Spleen (tissue), 11 donors: Measurements from ENCODE around the gene CYP4F3. TPM values are rescaled to one million over a fixed set of nuclear protein-coding genes. Genes with fewer than 3 reads are reported as not detected.
"Not testable (repeated sequence)": the region's sequence is repeated elsewhere in the genome, so short reads cannot be mapped to it uniquely, and the experiment has no call there.

Source experiments
- DNase-seq: peaks from one replicate; pipeline ENCODE4 v3.0.0-alpha.2; 2020
- H3K27ac ChIP-seq, 8 donors: fragments of 200-600 bp; sonication (generic) in 7 of 8; 1 replicate in 4 of 8; 2 replicates in 4 of 8; pipeline versions ENCODE4 v1.5.0 to v1.8.0; 2016 to 2021; ENCODE audit warnings: inconsistent platforms in 4 of 8, mild to moderate bottlenecking in 4 of 8, moderate library complexity in 1 of 8
- H3K27me3 ChIP-seq, 7 donors: fragments of 200-600 bp; sonication (generic) in 6 of 7; replicated peaks in 1 of 7; 1 replicate in 4 of 7; 2 replicates in 3 of 7; pipeline versions ENCODE4 v1.5.0 to v1.8.0; 2016 to 2021; ENCODE audit warnings: inconsistent platforms in 3 of 7, mild to moderate bottlenecking in 1 of 7
- H3K36me3 ChIP-seq, 6 donors: fragments of 200-600 bp; sonication (generic) in 5 of 6; 1 replicate in 4 of 6; 2 replicates in 2 of 6; pipeline versions ENCODE4 v1.5.0 to v1.8.0; 2016 to 2021; ENCODE audit warnings: inconsistent platforms in 2 of 6
- H3K4me1 ChIP-seq, 6 donors: fragments of 200-600 bp; sonication (generic) in 5 of 6; 1 replicate in 3 of 6; 2 replicates in 3 of 6; pipeline versions ENCODE4 v1.5.0 to v1.8.0; 2016 to 2021; ENCODE audit warnings: inconsistent platforms in 3 of 6
- H3K4me3 ChIP-seq, 8 donors: fragments of 200-600 bp; sonication (generic) in 7 of 8; 1 replicate in 4 of 8; 2 replicates in 4 of 8; pipeline versions ENCODE4 v1.5.0 to v1.8.0; 2016 to 2021; ENCODE audit warnings: inconsistent platforms in 4 of 8, mild to moderate bottlenecking in 4 of 8, moderate library complexity in 2 of 8
- H3K9me3 ChIP-seq, 8 donors: fragments of 200-600 bp; sonication (generic) in 7 of 8; 1 replicate in 4 of 8; 2 replicates in 4 of 8; pipeline versions ENCODE4 v1.5.0 to v1.8.0; 2016 to 2021; ENCODE audit warnings: inconsistent platforms in 4 of 8
- CTCF ChIP-seq, 11 experiments: fragments of 200-600 bp in 7 of 11; fragments of 450-650 bp in 4 of 11; sonication (generic) in 4 of 11; IDR thresholded peaks in 8 of 11; conservative IDR thresholded peaks in 3 of 11; 1 replicate in 7 of 11; 2 replicates in 4 of 11; pipeline versions ENCODE4 v1.4.0 to v1.8.0; 2016 to 2021; ENCODE audit warnings: antibody characterized with exemption in 11 of 11, inconsistent platforms in 4 of 11, mild to moderate bottlenecking in 1 of 11
- POLR2A ChIP-seq, 3 donors: fragments of 450-650 bp; IDR thresholded peaks; one replicate each; pipeline ENCODE4 v1.5.1; 2017; ENCODE audit warnings: antibody characterized with exemption in 3 of 3, mild to moderate bottlenecking in 1 of 3
- POLR2AphosphoS5 ChIP-seq, 3 donors: sonication (generic); formaldehyde crosslinking; IDR thresholded peaks; one replicate each; pipeline ENCODE4 v1.5.1; 2017; ENCODE audit warnings: antibody characterized with exemption in 3 of 3
- WGBS, 5 donors: extraction: QIAGEN DNeasy Blood & Tissue Kit in 3 of 5; methylation state at CpG; one replicate each; pipeline versions ENCODE4 v1.1.5 to v1.1.7; 2013 to 2018; 5-methylcytosine and 5-hydroxymethylcytosine counted together
- intact Hi-C: fragments of 100-400 bp; cut with DNase I; formaldehyde crosslinking; loops from one replicate; pipeline ENCODE4 v1.15.0; 2023; ENCODE audit warnings: low total_unique reads
- polyA plus RNA-seq, 3 donors: library from polyadenylated mRNA; stranded (reverse); fragments of 200-250 nt; gene quantifications; one replicate each; pipeline ENCODE4 v1.2.1, GENCODE V29; 2013
- total RNA-seq, 7 donors: library from RNA; depleted of rRNA in 3 of 7; stranded (reverse); fragments of >200 nt in 3 of 7; fragmentation: NEBNext Ultra II Directional in 4 of 7; extraction: Animal tissue kit (Norgen Biotek cat#: 25700) in 4 of 7; gene quantifications; one replicate each; pipeline versions ENCODE4 v1.1.0 to v1.2.1, GENCODE V29; 2016 to 2021
- donor health status: healthy with polysubstance abuse.
- donor health status: DM: no; HTN: no; CAD: no; lungs with moderate emphysema.
- donor health status: DM: no; HTN: no; CAD: no.
- donor health status: Bipolar disorder and iron deficiency.
- donor health status: healthy.
- donor health status: DM: no; HTN: no; CAD: no.
- donor health status: DM: yes; HTN: yes; CAD: no.

Gene CYP4F3
- total and polyA plus RNA-seq, 10 donors, result 0.03 to 44.1 (median 5.2) TPM

GRCh38 chr19:15595069-15595468 lies 45.6 kb upstream of the CYP4F3 start:
- Histone ChIP-seq H3K27me3 (peaks cover 0 to 19% (median 0%) of the 10 kb centered on the region in 7 donors), H3K27ac (no peak overlapping the region), H3K36me3 (no peaks in the 10 kb centered on the region), H3K4me3 (no peak overlapping the region), H3K9me3 (peaks cover 0 to 7% (median 6%) of the 10 kb centered on the region in 8 donors), H3K4me1 (peaks cover 0 to 34% (median 4%) of the 10 kb centered on the region in 6 donors)
- no peak for TF ChIP-seq POLR2AphosphoS5 (IDR thresholded peaks at IDR 0.05)
- no peak for TF ChIP-seq CTCF (IDR thresholded peaks at IDR 0.05 in 8 of 11, conservative IDR thresholded peaks at IDR 0.05 in 3 of 11)
- TF ChIP-seq POLR2A (IDR thresholded peaks at IDR 0.05), result no peak
- WGBS, 5 donors, result 5 to 23% (median 16%) methylated on average over 6 of the region's 6 CpGs
- DNase-seq, result no peak
- intact Hi-C loops, result no loop called here

GRCh38 chr19:15607978-15608925 lies 32.4 kb upstream of the CYP4F3 start:
- H3K9me3 ChIP-seq, H3K36me3 ChIP-seq, H3K4me3 ChIP-seq, DNase-seq, intact Hi-C loops, H3K27ac ChIP-seq, H3K4me1 ChIP-seq: not testable (repeated sequence)
- WGBS, 5 donors, result 76 to 96% (median 89%) methylated on average over 4 to 27 of the region's 27 CpGs
- H3K27me3 ChIP-seq, result peaks cover 0 to 24% (median 0%) of the 10 kb centered on the region in 7 donors

- Histone ChIP-seq H3K4me3 (no peak overlapping the region), H3K4me1 (no peaks in the 10 kb centered on the region), H3K27me3 (peaks cover 0 to 26% (median 0%) of the 10 kb centered on the region in 7 donors), H3K9me3 (no peaks in the 10 kb centered on the region), H3K36me3 (no peaks in the 10 kb centered on the region), H3K27ac (no peak overlapping the region)
- TF ChIP-seq CTCF (IDR thresholded peaks at IDR 0.05 in 8 of 11, conservative IDR thresholded peaks at IDR 0.05 in 3 of 11) (no peak), POLR2A (IDR thresholded peaks at IDR 0.05) (no peak), POLR2AphosphoS5 (IDR thresholded peaks at IDR 0.05) (no peak)
- intact Hi-C loops, result no loop called here
- WGBS, 5 donors, result 80 to 92% (median 81%) methylated on average over 8 of the region's 8 CpGs
- DNase-seq, result no peak
These were observed 31.4 kb upstream of the CYP4F3 start for GRCh38 chr19:15609261-15609660.

- no peak for DNase-seq
- Histone ChIP-seq H3K9me3 (no peaks in the 10 kb centered on the region), H3K27me3 (peaks cover 0 to 47% (median 0%) of the 10 kb centered on the region in 7 donors), H3K36me3 (no peaks in the 10 kb centered on the region), H3K4me1 (no peaks in the 10 kb centered on the region), H3K4me3 (no peak overlapping the region), H3K27ac (no peak overlapping the region)
- intact Hi-C loops, result no loop called here
- TF ChIP-seq CTCF (IDR thresholded peaks at IDR 0.05 in 8 of 11, conservative IDR thresholded peaks at IDR 0.05 in 3 of 11), result no peak
- TF ChIP-seq POLR2AphosphoS5 (IDR thresholded peaks at IDR 0.05), result no peak
- TF ChIP-seq POLR2A (IDR thresholded peaks at IDR 0.05), result no peak
- 43 to 68% (median 62%) methylated on average over 5 of the region's 5 CpGs for WGBS, 5 donors
These were observed 28.4 kb upstream of the CYP4F3 start for GRCh38 chr19:15612342-15612741.
